Measurements from ENCODE around the gene GTSE1.

GRCh38 chr22:46297151-46297812 is 612 bp downstream of the GTSE1 start:
- TF ChIP-seq, protein P1, sequence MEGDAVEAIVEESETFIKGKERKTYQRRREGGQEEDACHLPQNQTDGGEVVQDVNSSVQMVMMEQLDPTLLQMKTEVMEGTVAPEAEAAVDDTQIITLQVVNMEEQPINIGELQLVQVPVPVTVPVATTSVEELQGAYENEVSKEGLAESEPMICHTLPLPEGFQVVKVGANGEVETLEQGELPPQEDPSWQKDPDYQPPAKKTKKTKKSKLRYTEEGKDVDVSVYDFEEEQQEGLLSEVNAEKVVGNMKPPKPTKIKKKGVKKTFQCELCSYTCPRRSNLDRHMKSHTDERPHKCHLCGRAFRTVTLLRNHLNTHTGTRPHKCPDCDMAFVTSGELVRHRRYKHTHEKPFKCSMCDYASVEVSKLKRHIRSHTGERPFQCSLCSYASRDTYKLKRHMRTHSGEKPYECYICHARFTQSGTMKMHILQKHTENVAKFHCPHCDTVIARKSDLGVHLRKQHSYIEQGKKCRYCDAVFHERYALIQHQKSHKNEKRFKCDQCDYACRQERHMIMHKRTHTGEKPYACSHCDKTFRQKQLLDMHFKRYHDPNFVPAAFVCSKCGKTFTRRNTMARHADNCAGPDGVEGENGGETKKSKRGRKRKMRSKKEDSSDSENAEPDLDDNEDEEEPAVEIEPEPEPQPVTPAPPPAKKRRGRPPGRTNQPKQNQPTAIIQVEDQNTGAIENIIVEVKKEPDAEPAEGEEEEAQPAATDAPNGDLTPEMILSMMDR (IDR thresholded peaks at IDR 0.05 in 8 of 11, conservative IDR thresholded peaks at IDR 0.05 in 3 of 11): no peak
- TF ChIP-seq POLR2AphosphoS5 (IDR thresholded peaks at IDR 0.05) (no peak), POLR2A (IDR thresholded peaks at IDR 0.05) (no peak)
